Natural killer cell treated with Interleukin-12 subunit alpha and Interleukin-12 subunit beta and Interleukin-15 and Interleukin-18, amount 100 ng/mL, for 72 hours (primary cell): ENCODE data around the gene CBY3. TPM values are rescaled to one million over a fixed set of nuclear protein-coding genes. Genes with fewer than 3 reads are reported as not detected.
A peak's percentile ranks its signal among the peaks of the same experiment; 100 is the strongest.
"Not testable (repeated sequence)": the region's sequence is repeated elsewhere in the genome, so short reads cannot be mapped to it uniquely, and the experiment has no call there.

Experiments
- ATAC-seq, 2 donors: fragments of 150-1000 bp; cut with Tn5 transposase in 1 of 2; sonication (Bioruptor Pico), chemical (Tn5 transposase) in 1 of 2; 2 replicates each; pipeline ENCODE4 v1.10.0; 2021
- DNase-seq: peaks from one replicate; pipeline ENCODE4 v3.0.0; 2022; ENCODE audit warnings: low spot score
- H3K27ac Mint-ChIP-seq, 2 donors: 1 replicate in 1 of 2; 2 replicates in 1 of 2; pipeline ENCODE4 v1.8.0; 2022; ENCODE audit warnings: mixed read lengths in 2 of 2, mild to moderate bottlenecking in 1 of 2, moderate library complexity in 1 of 2
- H3K27me3 Mint-ChIP-seq, 2 donors: 1 replicate in 1 of 2; 2 replicates in 1 of 2; pipeline ENCODE4 v1.8.0; 2022; ENCODE audit warnings: mixed read lengths in 2 of 2
- H3K36me3 Mint-ChIP-seq: one replicate; pipeline ENCODE4 v1.8.0; 2022; ENCODE audit warnings: mixed read lengths
- H3K4me1 Mint-ChIP-seq, 2 donors: 1 replicate in 1 of 2; 2 replicates in 1 of 2; pipeline ENCODE4 v1.8.0; 2022; ENCODE audit warnings: low read depth in 2 of 2, mixed read lengths in 2 of 2, mild to moderate bottlenecking in 1 of 2
- H3K4me3 Mint-ChIP-seq: one replicate; pipeline ENCODE4 v1.8.0; 2022; ENCODE audit warnings: mixed read lengths
- H3K9me3 Mint-ChIP-seq: 2 replicates; pipeline ENCODE4 v1.8.0; 2022; ENCODE audit warnings: mixed read lengths
- total RNA-seq, 2 donors: library from RNA; stranded (reverse); gene quantifications; one replicate each; pipeline ENCODE4 v1.2.3, GENCODE V29; 2022

CBY3 gene
- total RNA-seq, 2 donors from 2014 or later, result 1.6 TPM; not detected in 1

- H3K27me3 Mint-ChIP-seq, ATAC-seq, H3K4me1 Mint-ChIP-seq, DNase-seq, H3K36me3 Mint-ChIP-seq, H3K9me3 Mint-ChIP-seq, H3K4me3 Mint-ChIP-seq, H3K27ac Mint-ChIP-seq: not testable (repeated sequence)
Measured at GRCh38 chr5:179649166-179649703, 31.6 kb downstream of the CBY3 start.

GRCh38 chr5:179648410-179648809, 32.4 kb downstream of the CBY3 start:
- Mint-ChIP-seq H3K4me3 (no peak overlapping the region), H3K9me3 (no peaks in the 10 kb centered on the region), H3K27ac (no peak overlapping the region), H3K36me3 (no peaks in the 10 kb centered on the region), H3K27me3 (peaks cover 0 to 3% of the 10 kb centered on the region in 2 donors), H3K4me1 (no peaks in the 10 kb centered on the region)
- DNase-seq, result no peak
- no peak for ATAC-seq

GRCh38 chr5:179644766-179645165, 36.1 kb downstream of the CBY3 start:
- not testable (repeated sequence) for H3K36me3 Mint-ChIP-seq, H3K27ac Mint-ChIP-seq, H3K4me1 Mint-ChIP-seq, H3K4me3 Mint-ChIP-seq, H3K27me3 Mint-ChIP-seq, H3K9me3 Mint-ChIP-seq, DNase-seq
- peak in 1 of 2 donors; percentile 15 for ATAC-seq

GRCh38 chr5:179643141-179643920, 37.5 kb downstream of the CBY3 start:
- H3K27ac Mint-ChIP-seq, H3K36me3 Mint-ChIP-seq, H3K9me3 Mint-ChIP-seq, H3K4me3 Mint-ChIP-seq, DNase-seq, H3K4me1 Mint-ChIP-seq, ATAC-seq, H3K27me3 Mint-ChIP-seq: not testable (repeated sequence)

GRCh38 chr5:179642626-179643025, 38.2 kb downstream of the CBY3 start:
- not testable (repeated sequence) for H3K9me3 Mint-ChIP-seq, H3K36me3 Mint-ChIP-seq, H3K4me3 Mint-ChIP-seq, H3K27ac Mint-ChIP-seq, DNase-seq, H3K4me1 Mint-ChIP-seq, ATAC-seq, H3K27me3 Mint-ChIP-seq

GRCh38 chr5:179641745-179642144, 39.1 kb downstream of the CBY3 start:
- not testable (repeated sequence) for DNase-seq, H3K4me1 Mint-ChIP-seq, H3K27ac Mint-ChIP-seq, H3K27me3 Mint-ChIP-seq, H3K9me3 Mint-ChIP-seq, ATAC-seq, H3K4me3 Mint-ChIP-seq, H3K36me3 Mint-ChIP-seq

- H3K4me1 Mint-ChIP-seq, H3K36me3 Mint-ChIP-seq, ATAC-seq, H3K9me3 Mint-ChIP-seq, H3K4me3 Mint-ChIP-seq, H3K27ac Mint-ChIP-seq, DNase-seq, H3K27me3 Mint-ChIP-seq: not testable (repeated sequence)
Measured at GRCh38 chr5:179639296-179639695, 41.5 kb downstream of the CBY3 start.

GRCh38 chr5:179634370-179635172, 46.3 kb downstream of the CBY3 start:
- not testable (repeated sequence) for H3K27ac Mint-ChIP-seq, H3K4me1 Mint-ChIP-seq, H3K36me3 Mint-ChIP-seq, H3K4me3 Mint-ChIP-seq, DNase-seq, H3K27me3 Mint-ChIP-seq, H3K9me3 Mint-ChIP-seq
- peak; percentile 97 for ATAC-seq

- not testable (repeated sequence) for H3K9me3 Mint-ChIP-seq
Measured at GRCh38 chr5:179633501-179634369, 47.1 kb downstream of the CBY3 start.

More at GRCh38 chr5:179633501-179634369, 47.1 kb downstream of the CBY3 start:
- not testable (repeated sequence) for H3K36me3 Mint-ChIP-seq, H3K4me1 Mint-ChIP-seq, DNase-seq, H3K27ac Mint-ChIP-seq, H3K27me3 Mint-ChIP-seq, H3K4me3 Mint-ChIP-seq
- peak in 1 of 2 donors; percentile 80 for ATAC-seq

Other genes with a start within 250 kb of the CBY3 start
- gene RUFY1, start 130.5 kb downstream of the CBY3 start, total RNA-seq, result 10 to 100 TPM; 29.2 to 41.0 TPM
- 1,000 to 10,000 TPM in 1 of 2 donors, 100 to 1,000 TPM in 1; 874 to 1,296 TPM for gene HNRNPH1, start 57.4 kb downstream of the CBY3 start, total RNA-seq
- gene CANX, start 17.9 kb upstream of the CBY3 start, total RNA-seq, result 100 to 1,000 TPM; 633 to 749 TPM
- 10 to 100 TPM; 31.4 to 41.1 TPM for gene MAML1, start 51.8 kb upstream of the CBY3 start, total RNA-seq
- 1 to 10 TPM; 2.9 to 4.0 TPM for gene LTC4S, start 113.0 kb upstream of the CBY3 start, total RNA-seq
- 100 to 1,000 TPM in 1 of 2 donors, 10 to 100 TPM in 1; 73.2 to 105 TPM for gene MGAT4B, start 125.8 kb upstream of the CBY3 start, total RNA-seq
- gene SQSTM1, start 139.9 kb upstream of the CBY3 start, total RNA-seq, result 100 to 1,000 TPM; 218 to 332 TPM
- 10 to 100 TPM; 15.9 to 25.2 TPM for gene MRNIP, start 177.8 kb upstream of the CBY3 start, total RNA-seq
- gene TBC1D9B, start 226.9 kb upstream of the CBY3 start, total RNA-seq, result 100 to 1,000 TPM; 114 to 151 TPM